ENCODE data around the gene ZBTB32. TPM values are rescaled to one million over a fixed set of nuclear protein-coding genes. Genes with fewer than 3 reads are reported as not detected.

The ZBTB32 gene
- total and polyA plus RNA-seq, 11 donors = 0.24 TPM; not detected in 10

DNA sequence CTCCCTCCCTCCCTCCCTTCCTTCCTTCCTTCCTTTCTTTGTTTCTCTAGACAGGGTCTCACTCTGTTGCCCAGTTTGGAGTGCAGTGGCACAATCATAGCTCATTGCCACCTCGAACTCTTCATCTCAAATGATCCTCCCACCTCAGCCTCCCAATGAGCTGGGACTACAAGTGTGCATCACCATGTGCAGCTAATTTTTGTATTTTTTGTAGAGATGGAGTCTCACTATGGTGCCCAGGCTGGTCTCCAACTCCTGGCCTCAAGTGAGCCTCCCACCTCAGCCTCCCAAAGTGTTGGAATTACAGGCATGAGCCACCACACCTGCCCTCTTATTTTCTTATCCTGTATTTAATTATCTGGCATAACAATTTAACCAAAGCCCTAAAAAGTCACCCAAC, 33.7 kb upstream of the ZBTB32 start:
- no peak for ATAC-seq
- Histone ChIP-seq H3K9me3 (no peaks in the 10 kb centered on the region), H3K27ac (no peak overlapping the region), H3K27me3 (peaks cover 5 to 43% (median 31%) of the 10 kb centered on the region in 9 donors), H3K4me1 (peaks cover 0 to 8% (median 0%) of the 10 kb centered on the region in 12 donors), H3K4me3 (no peak overlapping the region), H3K36me3 (peaks cover 0 to 4% (median 0%) of the 10 kb centered on the region in 9 donors)
- intact Hi-C loops (cut with DNase I) = no loop called here
- TF ChIP-seq, protein P1, sequence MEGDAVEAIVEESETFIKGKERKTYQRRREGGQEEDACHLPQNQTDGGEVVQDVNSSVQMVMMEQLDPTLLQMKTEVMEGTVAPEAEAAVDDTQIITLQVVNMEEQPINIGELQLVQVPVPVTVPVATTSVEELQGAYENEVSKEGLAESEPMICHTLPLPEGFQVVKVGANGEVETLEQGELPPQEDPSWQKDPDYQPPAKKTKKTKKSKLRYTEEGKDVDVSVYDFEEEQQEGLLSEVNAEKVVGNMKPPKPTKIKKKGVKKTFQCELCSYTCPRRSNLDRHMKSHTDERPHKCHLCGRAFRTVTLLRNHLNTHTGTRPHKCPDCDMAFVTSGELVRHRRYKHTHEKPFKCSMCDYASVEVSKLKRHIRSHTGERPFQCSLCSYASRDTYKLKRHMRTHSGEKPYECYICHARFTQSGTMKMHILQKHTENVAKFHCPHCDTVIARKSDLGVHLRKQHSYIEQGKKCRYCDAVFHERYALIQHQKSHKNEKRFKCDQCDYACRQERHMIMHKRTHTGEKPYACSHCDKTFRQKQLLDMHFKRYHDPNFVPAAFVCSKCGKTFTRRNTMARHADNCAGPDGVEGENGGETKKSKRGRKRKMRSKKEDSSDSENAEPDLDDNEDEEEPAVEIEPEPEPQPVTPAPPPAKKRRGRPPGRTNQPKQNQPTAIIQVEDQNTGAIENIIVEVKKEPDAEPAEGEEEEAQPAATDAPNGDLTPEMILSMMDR (IDR thresholded peaks at IDR 0.05) = no peak
- TF ChIP-seq POLR2A (IDR thresholded peaks at IDR 0.05) = no peak
- 68 to 89% (median 80%) methylated on average over 1 of the region's 1 CpG for WGBS, 4 donors
- DNase-seq = no peak

DNA sequence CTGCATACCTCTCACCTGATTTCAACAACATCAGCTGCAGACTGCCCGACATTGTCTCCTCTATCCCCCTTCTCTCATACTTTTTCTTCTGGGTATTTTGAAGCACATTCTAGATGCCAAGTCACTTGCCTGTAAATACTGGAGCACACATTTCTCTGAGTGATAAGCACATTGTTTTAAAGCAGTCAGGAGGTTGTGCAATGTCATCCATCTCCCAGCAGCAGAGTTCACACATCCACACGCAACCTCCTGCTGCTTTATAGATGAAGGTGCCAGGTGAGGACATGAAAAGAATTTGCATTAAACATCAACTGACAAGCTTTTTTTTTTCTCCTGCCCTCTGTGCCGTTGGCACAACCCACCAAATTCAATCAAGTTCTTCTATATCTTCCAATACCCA, 32.5 kb upstream of the ZBTB32 start:
- TF ChIP-seq POLR2A (IDR thresholded peaks at IDR 0.05) = no peak
- TF ChIP-seq, protein P1 (IDR thresholded peaks at IDR 0.05) = no peak
- H3K4me1 ChIP-seq = peaks cover 0 to 8% (median 0%) of the 10 kb centered on the region in 12 donors
- ATAC-seq = no peak

DNA sequence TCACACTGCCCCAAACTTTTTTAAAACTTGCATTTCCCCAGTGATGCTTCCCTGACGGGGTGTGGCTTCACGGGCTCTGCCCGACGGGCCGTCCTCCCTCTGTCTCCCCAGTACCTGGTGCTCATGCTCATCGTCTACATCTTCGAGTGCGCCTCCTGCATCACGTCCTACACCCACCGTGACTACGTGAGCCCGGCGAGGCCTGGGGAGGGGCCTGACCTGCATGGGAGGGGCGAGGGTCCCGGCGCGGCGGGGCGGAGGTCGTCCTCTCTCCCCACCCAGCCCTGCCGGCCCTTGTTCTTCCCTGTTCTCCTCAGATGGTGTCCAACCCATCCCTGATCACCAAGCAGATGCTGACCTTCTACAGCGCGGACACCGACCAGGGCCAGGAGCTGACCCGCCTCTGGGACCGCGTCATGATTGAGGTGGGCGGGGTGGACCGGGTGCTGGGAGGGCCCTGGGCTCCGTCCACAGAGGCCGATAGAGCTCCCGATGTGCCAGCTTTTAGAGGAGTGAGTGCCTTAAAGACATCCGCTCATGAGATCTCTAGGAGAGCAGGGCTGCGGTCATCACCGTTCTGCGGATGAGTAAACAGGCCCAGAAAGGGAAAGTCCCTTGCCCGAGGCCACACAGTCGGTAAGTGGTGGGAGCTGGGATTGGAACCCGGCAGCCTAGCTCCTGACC, 31.1 kb upstream of the ZBTB32 start:
- TF ChIP-seq, protein P1 (IDR thresholded peaks at IDR 0.05) = no peak
- TF ChIP-seq POLR2A (IDR thresholded peaks at IDR 0.05) = no peak
- intact Hi-C loops (cut with DNase I) = no loop called here
- no peaks in the 10 kb centered on the region for H3K36me3 ChIP-seq
- peak in 3 of 4 donors; percentile 53 to 78 (median 56) for ATAC-seq
- WGBS, 4 donors = 7 to 11% (median 8%) methylated on average over 26 to 39 of the region's 39 CpGs
- no peaks in the 10 kb centered on the region for H3K9me3 ChIP-seq
- DNase-seq = peak in 1 of 5 donors; percentile 54
- H3K27ac ChIP-seq = no peak overlapping the region
- H3K4me1 ChIP-seq = peaks cover 0 to 8% (median 0%) of the 10 kb centered on the region in 12 donors
- H3K4me3 ChIP-seq = peak overlapping the region in 9 of 12 donors; percentile 23 to 52 (median 35)
- H3K27me3 ChIP-seq = peaks cover 5 to 62% (median 31%) of the 10 kb centered on the region in 9 donors

More for the DNA sequence above, 32.5 kb upstream of the ZBTB32 start:
- no peak for DNase-seq
- no peak overlapping the region for H3K4me3 ChIP-seq
- peaks cover 5 to 54% (median 31%) of the 10 kb centered on the region in 9 donors for H3K27me3 ChIP-seq
- H3K27ac ChIP-seq = no peak overlapping the region
- H3K36me3 ChIP-seq = no peaks in the 10 kb centered on the region
- no peaks in the 10 kb centered on the region for H3K9me3 ChIP-seq
- intact Hi-C loops (cut with DNase I) = no loop called here
- 43 to 52% (median 46%) methylated on average over 3 of the region's 3 CpGs for WGBS, 4 donors

DNA sequence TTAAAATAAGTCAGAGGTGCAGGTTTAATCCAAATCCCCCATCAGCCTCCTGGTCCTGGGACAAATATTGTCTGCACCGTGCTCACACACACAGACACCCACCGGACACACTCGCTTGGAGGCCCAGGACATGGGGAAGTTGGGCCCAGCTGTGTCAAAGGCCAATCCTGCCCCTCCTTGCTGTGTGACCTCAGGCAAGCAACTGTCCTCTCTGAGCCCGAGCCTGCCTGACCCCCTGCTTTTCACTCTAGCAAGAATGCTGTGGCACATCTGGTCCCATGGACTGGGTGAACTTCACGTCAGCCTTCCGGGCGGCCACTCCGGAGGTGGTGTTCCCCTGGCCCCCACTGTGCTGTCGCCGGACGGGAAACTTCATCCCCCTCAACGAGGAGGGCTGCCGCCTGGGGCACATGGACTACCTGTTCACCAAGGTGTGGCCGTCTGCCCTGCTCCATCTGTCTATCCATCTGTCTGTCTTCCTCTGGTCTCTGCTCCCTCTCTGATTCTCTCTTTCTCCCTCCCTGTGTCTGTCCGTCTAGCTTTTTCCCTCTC, 28.7 kb upstream of the ZBTB32 start:
- Histone ChIP-seq H3K4me3 (no peak overlapping the region), H3K27me3 (peaks cover 5 to 62% (median 31%) of the 10 kb centered on the region in 9 donors), H3K9me3 (no peaks in the 10 kb centered on the region), H3K4me1 (peaks cover 0 to 8% (median 0%) of the 10 kb centered on the region in 12 donors), H3K36me3 (no peaks in the 10 kb centered on the region), H3K27ac (no peak overlapping the region)
- no peak for ATAC-seq
- no peak for DNase-seq
- TF ChIP-seq, protein P1 (IDR thresholded peaks at IDR 0.05) = no peak
- no peak for TF ChIP-seq POLR2A (IDR thresholded peaks at IDR 0.05)
- intact Hi-C loops (cut with DNase I) = no loop called here
- 73 to 83% (median 79%) methylated on average over 15 of the region's 15 CpGs for WGBS, 4 donors

Data from heart left ventricle (tissue), 16 donors.